GM12865 (cell line): ENCODE measurements around the gene SLC25A48.

Experiments
- DNase-seq: peaks from one replicate; pipeline ENCODE4 v3.0.0; 2010; ENCODE audit warnings: low read depth
- H3K4me3 ChIP-seq: 2 replicates; pipeline ENCODE4 v1.5.1; 2011; ENCODE audit warnings: mild to moderate bottlenecking, low read depth, low read length, control low read depth
- CTCF ChIP-seq: IDR thresholded peaks from 2 replicates; pipeline ENCODE4 v1.5.1; 2011; ENCODE audit warnings: low read length, control low read depth, low read depth, inconsistent platforms; ENCODE audit not compliant: insufficient read depth; ENCODE audit errors: missing control alignments

The SLC25A48 gene

GRCh38 chr5:135874461-135874860, 40.0 kb downstream of the SLC25A48 start:
- no peak for TF ChIP-seq CTCF
- no peak for DNase-seq
- H3K4me3 ChIP-seq, result no peak overlapping the region

- no peak for TF ChIP-seq CTCF
- no peak overlapping the region for H3K4me3 ChIP-seq
- no peak for DNase-seq
These were observed 41.1 kb downstream of the SLC25A48 start for GRCh38 chr5:135875567-135875966.

- no peak overlapping the region for H3K4me3 ChIP-seq
- no peak for DNase-seq
- TF ChIP-seq CTCF, result no peak
These were observed 41.7 kb downstream of the SLC25A48 start for GRCh38 chr5:135876146-135876545.

- no peak overlapping the region for H3K4me3 ChIP-seq
- no peak for TF ChIP-seq CTCF
- DNase-seq, result no peak
These were observed 43.2 kb downstream of the SLC25A48 start for GRCh38 chr5:135877570-135878155.

GRCh38 chr5:135878156-135878620, 43.7 kb downstream of the SLC25A48 start:
- no peak overlapping the region for H3K4me3 ChIP-seq
- DNase-seq, result no peak
- TF ChIP-seq CTCF, result no peak

GRCh38 chr5:135879591-135879990, 45.1 kb downstream of the SLC25A48 start:
- no peak overlapping the region for H3K4me3 ChIP-seq
- DNase-seq, result no peak
- no peak for TF ChIP-seq CTCF

- TF ChIP-seq CTCF, result peak; percentile 22
- DNase-seq, result peak; percentile 31
- H3K4me3 ChIP-seq, result no peak overlapping the region
These were observed 45.8 kb downstream of the SLC25A48 start for GRCh38 chr5:135880278-135880677.
